Mesenchymal stem cell (in vitro differentiated cells and primary cell): ENCODE measurements around the gene LARGE1.
A peak's percentile ranks its signal among the peaks of the same experiment; 100 is the strongest.

Experiments
- DNase-seq: peaks from one replicate; pipeline ENCODE4 v3.0.0-alpha.2; 2013
- H2AFZ ChIP-seq: one replicate; pipeline ENCODE4 v1.6.1; 2013; ENCODE audit warnings: low read depth, mild to moderate bottlenecking, control low read depth, inconsistent platforms, low read length, moderate library complexity
- H2AK5ac ChIP-seq: 2 replicates; pipeline ENCODE4 v1.6.1; 2013; ENCODE audit warnings: low read length, moderate library complexity, mild to moderate bottlenecking, inconsistent platforms; ENCODE audit not compliant: severe bottlenecking
- H2BK120ac ChIP-seq: one replicate; pipeline ENCODE4 v1.6.1; 2013; ENCODE audit warnings: low read depth, mild to moderate bottlenecking, inconsistent platforms, low read length, moderate library complexity
- H2BK12ac ChIP-seq, 2 experiments: one replicate each; pipeline ENCODE4 v1.6.1; 2013; ENCODE audit warnings: inconsistent platforms in 2 of 2, low read length in 2 of 2, mild to moderate bottlenecking in 2 of 2, moderate library complexity in 2 of 2, control low read depth in 1 of 2
- H2BK15ac ChIP-seq: one replicate; pipeline ENCODE4 v1.6.1; 2013; ENCODE audit warnings: mild to moderate bottlenecking, low read depth, inconsistent platforms; ENCODE audit not compliant: poor library complexity, severe bottlenecking
- H2BK5ac ChIP-seq: 2 replicates; pipeline ENCODE4 v1.6.1; 2013; ENCODE audit warnings: low read depth, mild to moderate bottlenecking, low read length, control low read depth, inconsistent platforms; ENCODE audit not compliant: poor library complexity, severe bottlenecking
- H3K14ac ChIP-seq, 2 experiments: one replicate each; pipeline ENCODE4 v1.6.1; 2013; ENCODE audit warnings: inconsistent platforms in 2 of 2, low read length in 2 of 2, control low read depth in 1 of 2, mild to moderate bottlenecking in 1 of 2, moderate library complexity in 1 of 2
- H3K18ac ChIP-seq, 2 experiments: one replicate each; pipeline ENCODE4 v1.6.1; 2013; ENCODE audit warnings: inconsistent platforms in 2 of 2, low read length in 2 of 2, control low read depth in 1 of 2, low read depth in 1 of 2, mild to moderate bottlenecking in 1 of 2
- H3K23ac ChIP-seq, 2 experiments: one replicate each; pipeline ENCODE4 v1.6.1; 2013; ENCODE audit warnings: inconsistent platforms in 2 of 2, low read length in 2 of 2, mild to moderate bottlenecking in 2 of 2, moderate library complexity in 2 of 2, control low read depth in 1 of 2
- H3K27ac ChIP-seq: 2 replicates; pipeline ENCODE4 v1.5.1; 2013; ENCODE audit warnings: mild to moderate bottlenecking, moderate library complexity, low read length, control low read depth, inconsistent platforms; ENCODE audit not compliant: poor library complexity, severe bottlenecking
- H3K27me3 ChIP-seq, 2 experiments: 2 replicates each; pipeline versions ENCODE4 v1.6.1 to v1.7.0; 2013; ENCODE audit warnings: low read length in 2 of 2, mild to moderate bottlenecking in 2 of 2, moderate library complexity in 2 of 2, control low read depth in 1 of 2, inconsistent platforms in 1 of 2; ENCODE audit not compliant: control insufficient read depth in 1 of 2, insufficient read depth in 1 of 2
- H3K36me3 ChIP-seq, 2 experiments: 2 replicates each; pipeline versions ENCODE4 v1.6.1 to v1.7.0; 2013; ENCODE audit warnings: low read length in 2 of 2, control low read depth in 1 of 2, inconsistent platforms in 1 of 2, low read depth in 1 of 2, mild to moderate bottlenecking in 1 of 2; ENCODE audit not compliant: insufficient read depth in 2 of 2, control insufficient read depth in 1 of 2
- H3K4ac ChIP-seq, 2 experiments: one replicate each; pipeline ENCODE4 v1.6.1; 2013; ENCODE audit warnings: inconsistent platforms in 2 of 2, low read length in 2 of 2, mild to moderate bottlenecking in 2 of 2, moderate library complexity in 2 of 2, control low read depth in 1 of 2, low read depth in 1 of 2
- H3K4me1 ChIP-seq: 2 replicates; pipeline ENCODE4 v1.6.1; 2013; ENCODE audit warnings: low read depth, low read length, control low read depth; ENCODE audit not compliant: control insufficient read depth, insufficient read depth
- H3K4me2 ChIP-seq: 2 replicates; pipeline ENCODE4 v1.6.1; 2013; ENCODE audit warnings: low read length, mild to moderate bottlenecking, inconsistent platforms; ENCODE audit not compliant: poor library complexity, severe bottlenecking
- H3K4me3 ChIP-seq, 2 experiments: 2 replicates each; pipeline versions ENCODE4 v1.5.1 to v1.7.0; 2013; ENCODE audit warnings: low read length in 2 of 2, mild to moderate bottlenecking in 2 of 2, control low read depth in 1 of 2, low read depth in 1 of 2; ENCODE audit not compliant: insufficient read depth in 1 of 2
- H3K79me1 ChIP-seq: replicated peaks from 2 replicates; pipeline ENCODE4 v1.6.1; 2013; ENCODE audit warnings: mild to moderate bottlenecking, control low read depth, low read length, inconsistent platforms; ENCODE audit not compliant: poor library complexity, severe bottlenecking
- H3K9ac ChIP-seq: 2 replicates; pipeline ENCODE4 v1.7.0; 2013; ENCODE audit warnings: mild to moderate bottlenecking, low read length, moderate library complexity
- H3K9me3 ChIP-seq: 2 replicates; pipeline ENCODE4 v1.7.0; 2013; ENCODE audit warnings: mild to moderate bottlenecking, low read length; ENCODE audit not compliant: control insufficient read depth
- H4K8ac ChIP-seq: one replicate; pipeline ENCODE4 v1.6.1; 2013; ENCODE audit warnings: inconsistent platforms, mild to moderate bottlenecking, low read length, moderate library complexity
- H4K91ac ChIP-seq: one replicate; pipeline ENCODE4 v1.6.1; 2013; ENCODE audit warnings: mild to moderate bottlenecking, low read length, inconsistent platforms
- WGBS: methylation state at CpG from one replicate; pipeline ENCODE4 v1.1.7; 2013; ENCODE audit warnings: mixed read lengths; 5-methylcytosine and 5-hydroxymethylcytosine counted together

LARGE1 gene

DNA sequence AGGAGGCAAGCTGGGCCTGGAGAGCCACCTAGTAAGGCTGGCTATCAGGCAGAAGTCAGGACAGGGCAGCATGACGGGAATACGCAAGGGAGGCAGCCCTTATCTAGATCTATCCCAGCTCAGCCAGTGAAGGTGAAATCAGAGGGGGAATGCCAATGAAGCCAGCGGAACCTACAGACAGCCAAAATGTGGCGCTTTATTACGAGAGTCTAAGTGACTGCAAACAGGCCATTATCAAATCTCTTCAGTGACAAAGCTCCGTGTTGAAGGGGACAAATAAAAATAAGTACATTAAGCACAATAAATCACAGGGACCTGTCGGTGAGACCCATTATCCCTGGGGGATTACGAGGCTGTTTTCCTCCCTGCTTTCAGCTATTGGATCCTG, 22.8 kb downstream of the LARGE1 start:
- 60% methylated on average over 8 of the region's 8 CpGs for WGBS
- no peak for DNase-seq

GRCh38 chr22:33896575-33897447, 23.5 kb downstream of the LARGE1 start:
- no peaks in the 10 kb centered on the region for H3K36me3 ChIP-seq
- no peak overlapping the region for H2BK12ac ChIP-seq
- H3K4ac ChIP-seq = no peak overlapping the region
- H3K9me3 ChIP-seq = no peaks in the 10 kb centered on the region
- H2AFZ ChIP-seq = no peak overlapping the region
- peaks cover 23% of the 10 kb centered on the region for H3K79me1 ChIP-seq
- H2AK5ac ChIP-seq = no peak overlapping the region
- 76% methylated on average over 12 of the region's 12 CpGs for WGBS
- no peaks in the 10 kb centered on the region for H3K4me1 ChIP-seq
- H3K14ac ChIP-seq = no peak overlapping the region
- no peak overlapping the region for H3K18ac ChIP-seq
- peak overlapping the region in 1 of 2 experiments; percentile 21 for H3K4me3 ChIP-seq
- no peak overlapping the region for H2BK120ac ChIP-seq
- H3K9ac ChIP-seq = no peak overlapping the region
- no peak overlapping the region for H4K91ac ChIP-seq
- no peak overlapping the region for H3K23ac ChIP-seq
- peak; percentile 31 for DNase-seq
- no peak overlapping the region for H3K4me2 ChIP-seq
- H2BK15ac ChIP-seq = no peak overlapping the region
- H3K27me3 ChIP-seq = no peaks in the 10 kb centered on the region
- no peak overlapping the region for H3K27ac ChIP-seq
- peak overlapping the region; percentile 69 for H4K8ac ChIP-seq
- H2BK5ac ChIP-seq = no peak overlapping the region

More for the DNA sequence above, 22.8 kb downstream of the LARGE1 start:
- Histone ChIP-seq H2AK5ac (no peak overlapping the region), H2AFZ (no peak overlapping the region), H3K23ac (no peak overlapping the region), H3K4me3 (peak overlapping the region in 1 of 2 experiments; percentile 21), H3K27me3 (no peaks in the 10 kb centered on the region), H3K9ac (no peak overlapping the region), H3K36me3 (no peaks in the 10 kb centered on the region), H2BK12ac (no peak overlapping the region), H3K18ac (peak overlapping the region in 1 of 2 experiments; percentile 37), H3K14ac (no peak overlapping the region), H3K4ac (no peak overlapping the region), H2BK15ac (no peak overlapping the region), H3K4me1 (no peaks in the 10 kb centered on the region), H4K91ac (no peak overlapping the region), H2BK5ac (no peak overlapping the region), H3K4me2 (no peak overlapping the region), H3K79me1 (peaks cover 24% of the 10 kb centered on the region), H2BK120ac (no peak overlapping the region), H3K27ac (no peak overlapping the region), H3K9me3 (no peaks in the 10 kb centered on the region), H4K8ac (peak overlapping the region; percentile 69)

DNA sequence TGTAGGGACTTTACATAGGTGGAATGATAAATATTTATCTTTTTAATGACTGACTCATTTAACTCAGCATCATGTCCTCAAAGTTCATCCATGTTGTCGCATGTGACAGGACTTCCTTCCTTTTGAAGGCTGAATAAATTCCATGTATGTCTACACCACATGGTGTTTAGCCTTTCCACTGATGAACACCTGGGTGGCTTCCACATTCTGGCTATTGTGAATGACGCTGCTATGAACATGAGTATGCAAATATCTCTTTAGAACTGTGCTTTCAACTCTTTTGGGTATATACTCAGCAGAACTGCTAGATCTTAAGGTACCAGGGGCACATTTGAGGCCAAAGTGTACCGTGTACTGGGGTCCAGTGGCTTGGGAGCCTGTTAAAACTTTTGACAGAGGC, 24.1 kb downstream of the LARGE1 start:
- no peak overlapping the region for H3K27ac ChIP-seq
- H2BK12ac ChIP-seq = no peak overlapping the region
- no peak overlapping the region for H2BK5ac ChIP-seq
- no peak overlapping the region for H3K4me3 ChIP-seq
- H3K4me2 ChIP-seq = no peak overlapping the region
- H2BK120ac ChIP-seq = no peak overlapping the region
- H3K27me3 ChIP-seq = no peaks in the 10 kb centered on the region
- H3K9me3 ChIP-seq = no peaks in the 10 kb centered on the region
- peaks cover 22% of the 10 kb centered on the region for H3K79me1 ChIP-seq
- H4K8ac ChIP-seq = no peak overlapping the region
- 88% methylated on average over 3 of the region's 3 CpGs for WGBS
- H3K4ac ChIP-seq = no peak overlapping the region
- H3K23ac ChIP-seq = no peak overlapping the region
- no peak overlapping the region for H2BK15ac ChIP-seq
- H3K4me1 ChIP-seq = no peaks in the 10 kb centered on the region
- no peak overlapping the region for H4K91ac ChIP-seq
- no peak overlapping the region for H3K18ac ChIP-seq
- no peak overlapping the region for H3K9ac ChIP-seq
- no peak overlapping the region for H2AFZ ChIP-seq
- H3K36me3 ChIP-seq = no peaks in the 10 kb centered on the region
- no peak overlapping the region for H2AK5ac ChIP-seq
- no peak for DNase-seq
- no peak overlapping the region for H3K14ac ChIP-seq

DNA sequence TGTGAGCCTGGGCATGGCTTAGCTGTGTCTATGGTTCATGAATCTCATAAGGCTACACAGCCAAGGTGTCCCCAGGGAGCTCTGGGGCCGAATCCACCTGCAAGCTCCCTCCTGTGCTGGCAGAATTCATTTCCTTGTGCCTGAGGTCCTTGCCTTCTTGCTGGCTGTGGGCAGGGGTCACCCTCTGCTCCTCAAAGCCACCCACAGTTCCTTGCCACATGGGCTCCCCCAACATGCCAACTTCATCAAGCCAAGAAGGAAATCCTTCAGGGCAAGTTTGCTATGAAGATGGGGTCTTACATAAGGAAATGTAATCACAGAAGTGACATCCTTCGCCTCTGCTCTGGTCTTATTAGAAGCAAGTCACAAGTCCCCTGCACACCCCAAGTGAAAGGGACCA, 24.8 kb downstream of the LARGE1 start:
- no peak overlapping the region for H3K27ac ChIP-seq
- H2AFZ ChIP-seq = no peak overlapping the region
- no peak overlapping the region for H2AK5ac ChIP-seq
- H3K36me3 ChIP-seq = no peaks in the 10 kb centered on the region
- no peak overlapping the region for H3K18ac ChIP-seq
- H3K27me3 ChIP-seq = no peaks in the 10 kb centered on the region
- no peak overlapping the region for H3K14ac ChIP-seq
- WGBS = 89% methylated on average over 2 of the region's 2 CpGs
- no peak overlapping the region for H3K4me2 ChIP-seq
- no peaks in the 10 kb centered on the region for H3K9me3 ChIP-seq
- no peak for DNase-seq
- peak overlapping the region; percentile 15 for H2BK15ac ChIP-seq
- peak overlapping the region; percentile 43 for H4K8ac ChIP-seq
- no peak overlapping the region for H3K4ac ChIP-seq
- no peak overlapping the region for H3K23ac ChIP-seq
- no peak overlapping the region for H2BK120ac ChIP-seq
- H3K79me1 ChIP-seq = peaks cover 20% of the 10 kb centered on the region
- no peak overlapping the region for H3K4me3 ChIP-seq
- H4K91ac ChIP-seq = no peak overlapping the region
- no peaks in the 10 kb centered on the region for H3K4me1 ChIP-seq
- no peak overlapping the region for H3K9ac ChIP-seq
- H2BK12ac ChIP-seq = no peak overlapping the region
- H2BK5ac ChIP-seq = no peak overlapping the region
